Left lung (tissue), 10 donors: ENCODE results near the gene TBX6. TPM values are rescaled to one million over a fixed set of nuclear protein-coding genes. Genes with fewer than 3 reads are reported as not detected.

Source experiments
- ATAC-seq: fragments of 200-7000 bp; cut with Tn5 transposase; one replicate; pipeline ENCODE4 v1.9.1; 2020; ENCODE audit warnings: moderate library complexity
- DNase-seq, 4 donors: peaks; one replicate each; pipeline ENCODE4 v3.0.0-alpha.2; 2013 to 2020
- H3K27ac ChIP-seq, 2 donors: fragments of 200-600 bp; sonication (generic) in 1 of 2; one replicate each; pipeline versions ENCODE4 v1.5.0 to v1.8.0; 2020 to 2021
- H3K27me3 ChIP-seq, 2 donors: fragments of 200-600 bp; sonication (generic) in 1 of 2; one replicate each; pipeline versions ENCODE4 v1.5.0 to v1.8.0; 2020 to 2021
- H3K36me3 ChIP-seq, 2 donors: fragments of 200-600 bp; sonication (generic) in 1 of 2; one replicate each; pipeline versions ENCODE4 v1.5.0 to v1.8.0; 2020 to 2021
- H3K4me1 ChIP-seq, 2 donors: fragments of 200-600 bp; one replicate each; pipeline ENCODE4 v1.8.0; 2021
- H3K4me3 ChIP-seq, 2 donors: fragments of 200-600 bp; sonication (generic) in 1 of 2; one replicate each; pipeline versions ENCODE4 v1.5.0 to v1.8.0; 2020 to 2021; ENCODE audit warnings: mild to moderate bottlenecking in 1 of 2
- H3K9me3 ChIP-seq, 2 donors: fragments of 200-600 bp; sonication (generic) in 1 of 2; one replicate each; pipeline versions ENCODE4 v1.5.0 to v1.8.0; 2020 to 2021
- CTCF ChIP-seq, 2 donors: fragments of 200-600 bp; sonication (generic) in 1 of 2; IDR thresholded peaks; one replicate each; pipeline versions ENCODE4 v1.5.0 to v1.8.0; 2021; ENCODE audit warnings: antibody characterized with exemption in 2 of 2
- intact Hi-C, 2 donors: fragments of 100-400 bp; cut with DNase I; formaldehyde crosslinking; loops; one replicate each; pipeline versions ENCODE4 v1.11.2 to v1.14.2; 2022
- polyA plus RNA-seq, 6 donors: library from polyadenylated mRNA; unstranded; fragments of 120-200 nt; gene quantifications; one replicate each; pipeline ENCODE4 v1.2.1, GENCODE V29; 2013; ENCODE audit not compliant: insufficient read length in 6 of 6
- total RNA-seq, 2 donors: library from RNA; stranded (reverse); fragmentation: NEBNext Ultra II Directional; extraction: Animal tissue kit (Norgen Biotek cat#: 25700); gene quantifications; one replicate each; pipeline ENCODE4 v1.2.1, GENCODE V29; 2021
- donor health status: DM: no; HTN: yes; CAD: no.
- donor health status: DM: no; HTN: no; CAD: no.

The TBX6 gene
- total and polyA plus RNA-seq, 8 donors = 0.79 to 1.9 (median 1.7) TPM

- no peak overlapping the region for H3K4me3 ChIP-seq
- no peaks in the 10 kb centered on the region for H3K9me3 ChIP-seq
- H3K27ac ChIP-seq = no peak overlapping the region
- no peak for TF ChIP-seq CTCF (IDR thresholded peaks at IDR 0.05)
- intact Hi-C loops = no loop called here
- H3K4me1 ChIP-seq = peaks cover 0 to 34% of the 10 kb centered on the region in 2 donors
- DNase-seq (no peak), ATAC-seq (no peak)
- H3K36me3 ChIP-seq = peaks cover 0 to 91% of the 10 kb centered on the region in 2 donors
- H3K27me3 ChIP-seq = no peaks in the 10 kb centered on the region
Observed at GRCh38 chr16:30082545-30083090, 9.1 kb downstream of the TBX6 start.

DNA sequence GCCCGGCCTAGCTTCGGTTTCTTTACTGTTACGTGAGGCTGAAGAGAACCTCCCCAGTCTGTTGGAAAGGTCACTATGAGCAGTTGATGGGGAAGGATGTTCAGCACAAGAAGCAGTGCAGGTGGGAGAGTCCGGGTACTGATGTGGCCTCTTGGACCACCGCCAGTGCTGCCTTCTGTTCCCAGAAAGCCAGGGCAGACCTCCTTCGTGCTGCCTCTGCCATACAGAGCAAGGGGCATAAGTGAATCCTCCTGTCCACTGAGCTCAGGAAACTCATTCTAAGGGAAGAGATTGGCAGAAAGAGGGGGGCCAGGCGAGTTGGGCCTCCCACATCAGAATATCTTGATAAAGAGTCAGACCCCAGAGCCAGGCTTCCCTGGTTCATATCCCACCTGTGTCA lies 12.2 kb downstream of the TBX6 start:
- H3K36me3 ChIP-seq = peaks cover 0 to 72% of the 10 kb centered on the region in 2 donors

GRCh38 chr16:30078744-30079143 lies 13.0 kb downstream of the TBX6 start:
- H3K27me3 ChIP-seq = no peaks in the 10 kb centered on the region
- ATAC-seq (no peak), DNase-seq (no peak)
- H3K27ac ChIP-seq = no peak overlapping the region
- intact Hi-C loops = no loop called here
- H3K36me3 ChIP-seq = peaks cover 0 to 66% of the 10 kb centered on the region in 2 donors
- TF ChIP-seq CTCF (IDR thresholded peaks at IDR 0.05) = no peak
- H3K4me3 ChIP-seq = no peak overlapping the region
- peaks cover 11 to 39% of the 10 kb centered on the region in 2 donors for H3K4me1 ChIP-seq
- H3K9me3 ChIP-seq = no peaks in the 10 kb centered on the region

More for the DNA sequence above, 12.2 kb downstream of the TBX6 start:
- H3K27ac ChIP-seq = no peak overlapping the region
- peaks cover 11 to 40% of the 10 kb centered on the region in 2 donors for H3K4me1 ChIP-seq
- H3K27me3 ChIP-seq = no peaks in the 10 kb centered on the region
- intact Hi-C loops = no loop called here
- H3K9me3 ChIP-seq = no peaks in the 10 kb centered on the region
- no peak for TF ChIP-seq CTCF (IDR thresholded peaks at IDR 0.05)
- ATAC-seq = no peak
- H3K4me3 ChIP-seq = no peak overlapping the region
- DNase-seq = no peak

DNA sequence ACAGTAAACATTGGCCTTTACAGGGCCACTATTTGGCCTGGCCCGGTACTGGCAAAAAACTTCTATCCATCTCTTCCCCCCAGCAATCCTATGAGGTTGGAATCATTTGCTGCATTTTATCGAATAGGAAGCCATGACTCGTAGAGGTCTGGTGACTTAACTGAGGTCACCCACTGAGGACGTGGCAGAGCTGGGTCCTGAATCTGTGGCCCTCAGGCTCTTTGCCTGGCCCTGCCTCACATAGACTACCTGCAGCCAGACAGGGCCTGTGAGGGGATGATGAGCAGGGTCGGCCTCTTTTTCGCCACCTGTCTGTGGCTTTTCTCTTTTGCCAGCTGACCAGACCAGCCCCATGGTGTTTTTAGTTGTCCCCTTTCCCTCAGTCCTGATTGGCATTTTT lies 14.1 kb downstream of the TBX6 start:
- H3K36me3 ChIP-seq = peaks cover 0 to 66% of the 10 kb centered on the region in 2 donors

More for the DNA sequence above, 14.1 kb downstream of the TBX6 start:
- peak overlapping the region in 1 of 2 donors; percentile 98 for H3K4me3 ChIP-seq
- TF ChIP-seq CTCF (IDR thresholded peaks at IDR 0.05) = no peak
- H3K27me3 ChIP-seq = no peaks in the 10 kb centered on the region
- peaks cover 11 to 39% of the 10 kb centered on the region in 2 donors for H3K4me1 ChIP-seq
- DNase-seq (no peak), ATAC-seq (no peak)
- intact Hi-C loops = no loop called here
- peak overlapping the region in 1 of 2 donors; percentile 5 for H3K27ac ChIP-seq
- H3K9me3 ChIP-seq = no peaks in the 10 kb centered on the region
